Neural progenitor cell (in vitro differentiated cells): ENCODE measurements around the gene UBXN11.
"Not testable (repeated sequence)": the region's sequence is repeated elsewhere in the genome, so short reads cannot be mapped to it uniquely, and the experiment has no call there.

ENCODE experiments used
- EZH2 ChIP-seq: fragments of 200-600 bp; sonication (generic); IDR thresholded peaks from 2 replicates; pipeline ENCODE4 v1.6.1; 2017; ENCODE audit warnings: antibody characterized with exemption, mild to moderate bottlenecking, moderate library complexity
- EZH2phosphoT487 ChIP-seq: fragments of 200-600 bp; sonication (generic); IDR thresholded peaks from 2 replicates; pipeline ENCODE4 v1.6.1; 2017; ENCODE audit warnings: antibody characterized with exemption
- TF ChIP-seq, protein P1 (sequence below): fragments of 200-600 bp; sonication (generic); IDR thresholded peaks from 2 replicates; pipeline ENCODE4 v1.5.1; 2017; ENCODE audit warnings: antibody characterized with exemption, mild to moderate bottlenecking

DNA sequence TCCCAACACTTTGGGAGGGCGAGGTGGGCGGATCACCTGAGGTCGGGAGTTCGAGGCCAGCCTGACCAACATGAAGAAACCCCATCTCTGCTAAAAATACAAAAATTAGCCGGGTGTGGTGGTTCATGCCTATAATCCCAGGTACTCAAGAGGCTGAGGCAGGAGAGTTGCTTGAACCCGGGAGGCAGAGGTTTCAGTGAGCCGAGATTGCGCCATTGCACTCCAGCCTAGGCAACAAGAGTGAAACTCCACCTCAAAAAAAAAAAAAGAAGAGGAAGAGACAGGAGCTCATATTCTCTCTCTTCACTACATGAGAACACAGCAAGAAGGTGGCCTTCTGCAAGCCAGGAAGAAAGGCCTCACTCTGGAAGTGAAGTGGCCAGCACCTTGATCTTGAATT is 26.9 kb upstream of the UBXN11 start:
- TF ChIP-seq, protein P1, sequence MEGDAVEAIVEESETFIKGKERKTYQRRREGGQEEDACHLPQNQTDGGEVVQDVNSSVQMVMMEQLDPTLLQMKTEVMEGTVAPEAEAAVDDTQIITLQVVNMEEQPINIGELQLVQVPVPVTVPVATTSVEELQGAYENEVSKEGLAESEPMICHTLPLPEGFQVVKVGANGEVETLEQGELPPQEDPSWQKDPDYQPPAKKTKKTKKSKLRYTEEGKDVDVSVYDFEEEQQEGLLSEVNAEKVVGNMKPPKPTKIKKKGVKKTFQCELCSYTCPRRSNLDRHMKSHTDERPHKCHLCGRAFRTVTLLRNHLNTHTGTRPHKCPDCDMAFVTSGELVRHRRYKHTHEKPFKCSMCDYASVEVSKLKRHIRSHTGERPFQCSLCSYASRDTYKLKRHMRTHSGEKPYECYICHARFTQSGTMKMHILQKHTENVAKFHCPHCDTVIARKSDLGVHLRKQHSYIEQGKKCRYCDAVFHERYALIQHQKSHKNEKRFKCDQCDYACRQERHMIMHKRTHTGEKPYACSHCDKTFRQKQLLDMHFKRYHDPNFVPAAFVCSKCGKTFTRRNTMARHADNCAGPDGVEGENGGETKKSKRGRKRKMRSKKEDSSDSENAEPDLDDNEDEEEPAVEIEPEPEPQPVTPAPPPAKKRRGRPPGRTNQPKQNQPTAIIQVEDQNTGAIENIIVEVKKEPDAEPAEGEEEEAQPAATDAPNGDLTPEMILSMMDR = not testable (repeated sequence)
- not testable (repeated sequence) for TF ChIP-seq EZH2phosphoT487, EZH2
